GM12878 (cell line): Measurements from ENCODE around the gene IPP. TPM values are rescaled to one million over a fixed set of nuclear protein-coding genes. Genes with fewer than 3 reads are reported as not detected.
"Not testable (repeated sequence)": the region's sequence is repeated elsewhere in the genome, so short reads cannot be mapped to it uniquely, and the experiment has no call there.

Source experiments
- ATAC-seq: fragments of 200-7000 bp; cut with Tn5 transposase; 3 replicates; pipeline ENCODE4 v1.9.1; 2020; ENCODE audit warnings: mild to moderate bottlenecking, moderate library complexity
- BruUV-seq: library from RNA; stranded (reverse); fragments of 400-500 nt; replicated peaks from 2 replicates; lab custom pipeline; 2021; lab: Mats Ljungman, UMichigan
- CTCF ChIA-PET: fragments of 300-600 bp; sonication (Branson Sonifier 250); formaldehyde crosslinking; extraction: SDS; loops from one replicate; lab custom pipeline; 2021; ENCODE audit warnings: inconsistent platforms; lab: Yijun Ruan, JAX
- POLR2A ChIA-PET: fragments of 350-600 bp; formaldehyde crosslinking; extraction: SDS; loops from one replicate; lab custom pipeline; 2021; ENCODE audit warnings: inconsistent platforms; lab: Charles Lee
- RAD21 ChIA-PET: fragments of 300-600 bp; sonication (Branson Sonifier 250); formaldehyde crosslinking; loops from one replicate; lab custom pipeline; 2023; ENCODE audit warnings: antibody characterized with exemption; ENCODE audit not compliant: unreplicated experiment; lab: Charles Lee
- SMC1A ChIA-PET: fragments of 300-600 bp; sonication (Branson Sonifier 250); formaldehyde crosslinking; loops from one replicate; lab custom pipeline; 2023; ENCODE audit not compliant: unreplicated experiment, uncharacterized antibody; lab: Charles Lee
- DNase-seq: peaks from one replicate; pipeline ENCODE4 v3.0.0-alpha.2; 2011; ENCODE audit warnings: low read depth, low spot score
- FAIRE-seq: peaks from 3 replicates; lab custom pipeline; 2011; peaks lifted over from hg19 to GRCh38; lab: Jason Lieb, UNC
- H2AFZ ChIP-seq: 2 replicates; pipeline ENCODE4 v1.6.0; 2011; ENCODE audit warnings: low read depth, low read length, control low read depth; ENCODE audit not compliant: control insufficient read depth
- H3K27ac ChIP-seq: 2 replicates; pipeline ENCODE4 v1.5.1; 2011; ENCODE audit warnings: control low read depth; ENCODE audit not compliant: control insufficient read depth, insufficient read depth
- H3K27me3 ChIP-seq, 2 experiments: replicated peaks in 1 of 2; 2 replicates each; pipeline versions ENCODE4 v1.6.0 to v1.6.1; 2011; ENCODE audit warnings: low read length in 1 of 2; ENCODE audit not compliant: control insufficient read depth in 2 of 2, insufficient read depth in 2 of 2
- H3K36me3 ChIP-seq, 2 experiments: 2 replicates each; pipeline ENCODE4 v1.5.1; 2011; ENCODE audit warnings: low read length in 1 of 2; ENCODE audit not compliant: control insufficient read depth in 2 of 2, insufficient read depth in 2 of 2
- H3K4me1 ChIP-seq: 2 replicates; pipeline ENCODE4 v1.6.1; 2011; ENCODE audit warnings: mild to moderate bottlenecking, low read length, moderate library complexity, mixed read lengths; ENCODE audit not compliant: control insufficient read depth, insufficient read depth
- H3K4me2 ChIP-seq: 2 replicates; pipeline ENCODE4 v1.6.0; 2011; ENCODE audit warnings: control low read depth; ENCODE audit not compliant: control insufficient read depth, insufficient read depth
- H3K4me3 ChIP-seq: fragments of 200-600 bp; sonication (generic); 2 replicates; pipeline ENCODE4 v1.5.1; 2016
- H3K79me2 ChIP-seq: 2 replicates; pipeline ENCODE4 v1.6.0; 2011; ENCODE audit warnings: low read length; ENCODE audit not compliant: control insufficient read depth, insufficient read depth
- H3K9ac ChIP-seq: 2 replicates; pipeline ENCODE4 v1.8.0; 2011; ENCODE audit warnings: low read length, control low read depth, mixed read lengths; ENCODE audit not compliant: control insufficient read depth, insufficient read depth
- H3K9me3 ChIP-seq: replicated peaks from 3 replicates; pipeline ENCODE4 v1.5.1; 2011; ENCODE audit warnings: mild to moderate bottlenecking, low read length; ENCODE audit not compliant: control insufficient read depth, insufficient read depth
- H4K20me1 ChIP-seq: 2 replicates; pipeline ENCODE4 v1.6.0; 2011; ENCODE audit not compliant: control insufficient read depth, insufficient read depth
- CHD2 ChIP-seq: IDR thresholded peaks from 2 replicates; pipeline ENCODE4 v1.6.1; 2011; ENCODE audit warnings: low read depth, low read length, improper control_type of control experiment, borderline replicate concordance
- CREB1 ChIP-seq: IDR thresholded peaks from 2 replicates; pipeline ENCODE4 v1.6.1; 2012; ENCODE audit warnings: low read depth, mild to moderate bottlenecking, inconsistent platforms
- E2F8 ChIP-seq: fragments of 450-650 bp; IDR thresholded peaks from 2 replicates; pipeline ENCODE4 v1.6.1; 2018; ENCODE audit warnings: mild to moderate bottlenecking, low read depth, moderate library complexity; ENCODE audit not compliant: partially characterized antibody
- ESRRA ChIP-seq: IDR thresholded peaks from 2 replicates; pipeline ENCODE4 v1.6.1; 2012; ENCODE audit warnings: mild to moderate bottlenecking, low read length, improper control_type of control experiment
- HDAC6 ChIP-seq: fragments of 200-600 bp; sonication (generic); IDR thresholded peaks from one replicate; pipeline ENCODE4 v1.8.0; 2017; ENCODE audit warnings: antibody characterized with exemption; ENCODE audit not compliant: unreplicated experiment
- MTA2 ChIP-seq: fragments of 450-650 bp; IDR thresholded peaks from 2 replicates; pipeline ENCODE4 v1.6.1; 2016; ENCODE audit warnings: low read depth, mild to moderate bottlenecking, moderate library complexity
- PBX3 ChIP-seq: IDR thresholded peaks from 2 replicates; pipeline ENCODE4 v1.6.1; 2011; ENCODE audit warnings: mild to moderate bottlenecking, low read depth, low read length, moderate library complexity; ENCODE audit not compliant: insufficient replicate concordance
- POLR2AphosphoS5 ChIP-seq: IDR thresholded peaks from 2 replicates; pipeline ENCODE4 v1.6.1; 2011; ENCODE audit warnings: mild to moderate bottlenecking, low read length, inconsistent platforms
- POU2F2 ChIP-seq: IDR thresholded peaks from 3 replicates; pipeline ENCODE4 v1.6.1; 2011; ENCODE audit warnings: low read depth, mild to moderate bottlenecking, low read length, borderline replicate concordance
- SREBF1 ChIP-seq: IDR thresholded peaks from 2 replicates; pipeline ENCODE4 v1.6.1; 2012; ENCODE audit warnings: mild to moderate bottlenecking, low read length
- SREBF2 ChIP-seq: IDR thresholded peaks from 2 replicates; pipeline ENCODE4 v1.6.1; 2012; ENCODE audit warnings: mild to moderate bottlenecking, low read length
- ZNF24 ChIP-seq: fragments of 450-650 bp; IDR thresholded peaks from 2 replicates; pipeline ENCODE4 v1.6.1; 2017; ENCODE audit warnings: antibody characterized with exemption, mild to moderate bottlenecking
- WGBS: methylation state at CpG from one replicate; pipeline ENCODE4 v1.1.6; 2016; ENCODE audit warnings: low lambda C conversion rate; ENCODE audit not compliant: insufficient replicate concordance, insufficient coverage; ENCODE audit errors: missing lambda C conversion rate; 5-methylcytosine and 5-hydroxymethylcytosine counted together
- in situ Hi-C: fragments of 300-500 bp; cut with MboI; formaldehyde crosslinking; loops from 9 replicates; pipeline ENCODE4 v1.14.3; 2018; ENCODE audit warnings: mixed read lengths
- intact Hi-C: fragments of 100-400 bp; cut with micrococcal nuclease; formaldehyde crosslinking; loops from one replicate; pipeline ENCODE4 v1.14.2; 2022; ENCODE audit not compliant: unreplicated experiment
- polyA plus RNA-seq, 11 experiments: library from polyadenylated mRNA; depleted of rRNA in 4 of 11; unstranded in 6 of 11; stranded (reverse) in 5 of 11; fragments of >200 nt; fragmentation: Nextera tagmentation in 4 of 11; fragmentation: Illumina TruSeq in 1 of 11; extraction: Ambion mirVana in 4 of 11; extraction: Trizol in 1 of 11; gene quantifications; 1 replicate in 1 of 11; 2 replicates in 10 of 11; pipeline versions ENCODE4 v1.2.1 to v1.2.3, GENCODE V29; 2011 to 2016; ENCODE audit warnings: inconsistent platforms in 2 of 11, missing spikeins in 2 of 11, low read depth in 1 of 11
- total RNA-seq, 4 experiments: library from RNA; depleted of rRNA in 3 of 4; stranded (reverse); fragments of >200 nt in 3 of 4; fragmentation: Illumina TruSeq in 1 of 4; extraction: Trizol in 1 of 4; gene quantifications; 2 replicates each; pipeline versions ENCODE4 v1.2.1 to v1.2.3, GENCODE V29; 2013 to 2021

Gene IPP
- total and polyA plus RNA-seq, 10 of the 15 experiments (the other 5 are each of a cell fraction or from before 2014, with no cell fraction given): 4.7 to 15.0 (median 10.4) TPM

- RAD21 ChIA-PET: no interaction called here
- Histone ChIP-seq H2AFZ (no peak overlapping the region), H3K4me2 (no peak overlapping the region), H3K36me3 (peaks cover 0 to 3% of the 10 kb centered on the region in 2 experiments; a peak in 1 of 4 replicates), H3K27ac (no peak overlapping the region), H3K4me3 (no peak overlapping the region), H3K4me1 (no peaks in the 10 kb centered on the region), H3K27me3 (no peaks in the 10 kb centered on the region), H3K9ac (no peak overlapping the region), H3K79me2 (no peaks in the 10 kb centered on the region), H3K9me3 (no peaks in the 10 kb centered on the region), H4K20me1 (no peaks in the 10 kb centered on the region)
- ATAC-seq (no peak), DNase-seq (no peak), FAIRE-seq (no peak)
- 86% methylated on average over 1 of the region's 1 CpG for WGBS
- CTCF ChIA-PET: interaction anchor here (1.0 kb wide), 1 partner anchor 72 kb away, joined by 6 read pairs; no protein-coding TSS in a partner anchor
- no peak for TF ChIP-seq CREB1
- no peak for TF ChIP-seq CHD2
- no peak for TF ChIP-seq SREBF2
- TF ChIP-seq POLR2AphosphoS5: no peak
- TF ChIP-seq ZNF24: no peak
- TF ChIP-seq E2F8: no peak
- TF ChIP-seq PBX3: no peak
- no peak for TF ChIP-seq HDAC6
- TF ChIP-seq ESRRA: no peak
- no peak for TF ChIP-seq SREBF1
- TF ChIP-seq POU2F2: no peak
- no peak for TF ChIP-seq MTA2
- in situ Hi-C loops: no loop called here
- POLR2A ChIA-PET: interaction anchor here (0.6 kb wide), 1 partner anchor 72 kb away, joined by 3 read pairs; no protein-coding TSS in a partner anchor
- SMC1A ChIA-PET: interaction anchor here (0.6 to 1.1 kb wide), 3 partner anchors 86 to 420 kb away, joined by 3 to 6 read pairs (median 3); no protein-coding TSS in a partner anchor
- no TSS peak for BruUV-seq
- intact Hi-C loops: no loop called here
Measured at GRCh38 chr1:45718289-45718688, 32.2 kb downstream of the IPP start.

- in situ Hi-C loops, H3K79me2 ChIP-seq, intact Hi-C loops, FAIRE-seq, H3K36me3 ChIP-seq, BruUV-seq, POLR2A ChIA-PET, H3K4me1 ChIP-seq, H3K4me3 ChIP-seq, H3K9ac ChIP-seq, H3K4me2 ChIP-seq, DNase-seq, RAD21 ChIA-PET, ATAC-seq, SMC1A ChIA-PET, H3K9me3 ChIP-seq, H4K20me1 ChIP-seq, H3K27me3 ChIP-seq, H3K27ac ChIP-seq, H2AFZ ChIP-seq: not testable (repeated sequence)
- WGBS: 91% methylated on average over 8 of the region's 8 CpGs
- CTCF ChIA-PET: interaction anchor here (0.6 kb wide), 2 partner anchors 19 to 259 kb away, joined by 3 to 4 read pairs; no protein-coding TSS in a partner anchor
Measured at GRCh38 chr1:45717386-45717785, 33.1 kb downstream of the IPP start.
